GM19025 (cell line): ENCODE measurements around the gene TUBG2.
"Not testable (repeated sequence)": the region's sequence is repeated elsewhere in the genome, so short reads cannot be mapped to it uniquely, and the experiment has no call there.

Experiments
- ATAC-seq: cut with Tn5 transposase; IDR thresholded peaks from one replicate; pipeline ENCODE4 v1.9.1; 2021; ENCODE audit warnings: mild to moderate bottlenecking, low read depth, moderate library complexity; ENCODE audit not compliant: unreplicated experiment

The TUBG2 gene

DNA sequence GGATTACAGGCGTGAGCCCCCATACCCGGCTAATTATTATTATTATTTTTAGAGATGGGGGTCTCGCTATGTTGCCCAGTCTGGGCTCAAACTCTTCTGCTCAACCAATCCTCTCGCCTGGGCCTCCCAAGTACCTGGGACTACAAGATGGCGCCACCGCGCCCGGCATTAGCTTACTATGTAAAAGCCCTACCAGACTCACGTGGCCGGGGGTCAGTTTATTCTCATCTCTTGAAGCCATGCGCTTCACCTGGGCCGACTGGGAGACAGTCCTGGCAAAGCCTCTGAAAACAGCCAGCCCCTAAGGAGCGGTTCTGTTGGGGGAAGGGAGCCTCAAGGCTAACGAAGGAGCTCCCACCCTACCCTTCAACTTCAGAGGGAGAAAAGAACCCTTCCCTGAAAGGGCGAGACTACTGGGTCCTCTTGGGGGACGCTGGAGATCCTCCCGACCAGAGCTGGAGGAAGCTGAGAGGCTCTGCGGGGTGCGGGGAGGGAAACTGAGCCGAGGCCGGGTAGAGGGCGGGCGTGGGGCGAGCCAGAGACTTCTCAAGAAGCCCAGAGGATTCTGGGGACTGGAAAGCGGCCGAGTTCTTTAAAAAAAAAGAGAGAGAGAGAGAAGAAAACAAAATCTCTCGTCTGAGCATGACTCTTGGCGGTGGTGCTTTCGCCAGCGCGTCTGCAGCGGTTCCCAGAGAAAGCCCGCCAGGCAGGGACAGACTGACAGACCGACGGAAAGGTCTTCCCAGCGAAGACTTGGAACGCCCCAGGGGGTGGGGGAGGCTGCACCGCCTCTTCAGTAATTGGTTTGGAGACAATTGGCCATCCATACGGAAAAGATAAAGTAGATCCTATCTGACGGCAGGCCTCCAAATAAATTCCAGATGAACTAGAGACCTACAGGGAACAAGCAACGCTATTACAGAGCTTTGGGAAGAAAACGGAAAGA is 5.6 kb upstream of the TUBG2 start:
- no peak for ATAC-seq

DNA sequence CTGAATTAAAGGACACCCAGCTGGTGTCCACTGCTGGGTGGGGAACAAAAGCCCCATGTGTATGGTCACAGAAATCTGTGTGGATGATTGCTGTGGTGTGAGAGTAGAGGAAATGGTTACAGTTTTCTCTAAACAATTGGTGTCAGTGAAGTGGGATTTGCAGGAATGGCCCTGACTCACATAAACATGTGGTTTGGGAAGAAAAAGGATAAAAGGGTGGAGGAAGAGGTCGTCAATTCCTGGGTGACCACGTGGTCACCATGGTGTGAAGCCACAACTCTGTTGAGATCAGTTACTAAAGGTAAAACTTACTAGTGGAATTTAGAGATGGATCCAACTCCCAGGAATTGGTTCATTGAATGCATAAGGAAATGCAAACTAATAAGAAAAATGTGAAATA is 3.6 kb upstream of the TUBG2 start:
- ATAC-seq, result no peak

DNA sequence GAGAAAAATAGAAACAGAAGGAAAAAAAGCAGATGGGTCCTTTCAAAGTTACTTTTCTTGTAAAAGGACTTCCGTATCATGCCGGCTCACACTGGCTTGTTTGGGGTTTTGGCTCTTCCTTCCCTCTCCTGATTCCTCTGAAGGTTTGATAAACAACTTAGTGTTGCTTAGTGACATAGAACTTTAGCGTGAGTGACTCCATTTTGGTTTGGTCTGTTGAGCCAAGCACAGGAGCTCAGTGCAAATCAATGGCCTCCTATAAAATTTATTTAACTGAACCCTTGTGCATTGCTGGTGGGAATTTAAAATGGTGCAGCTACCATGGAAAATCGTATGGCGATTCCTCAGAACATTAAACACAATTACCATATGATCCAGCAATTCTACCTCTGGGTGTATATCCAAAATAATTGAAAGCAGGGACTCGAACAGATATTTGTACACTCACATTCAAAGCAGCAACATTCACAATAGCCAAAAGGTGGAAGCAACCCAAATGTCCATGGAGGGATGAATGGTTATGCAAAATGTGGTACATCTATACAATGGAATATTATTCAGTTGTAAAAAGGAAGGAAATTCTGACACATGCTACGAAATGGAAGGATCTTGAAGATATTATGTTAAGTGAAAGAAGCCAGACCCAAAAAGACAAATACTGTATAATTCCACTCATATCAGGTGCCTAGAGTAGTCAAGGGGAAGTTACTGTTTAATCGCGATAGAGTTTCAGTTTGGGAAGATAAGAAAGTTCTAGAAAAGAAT is 1.1 kb upstream of the TUBG2 start:
- no peak for ATAC-seq

GRCh38 chr17:42659932-42660274 is 819 bp downstream of the TUBG2 start:
- ATAC-seq, result not testable (repeated sequence)

DNA sequence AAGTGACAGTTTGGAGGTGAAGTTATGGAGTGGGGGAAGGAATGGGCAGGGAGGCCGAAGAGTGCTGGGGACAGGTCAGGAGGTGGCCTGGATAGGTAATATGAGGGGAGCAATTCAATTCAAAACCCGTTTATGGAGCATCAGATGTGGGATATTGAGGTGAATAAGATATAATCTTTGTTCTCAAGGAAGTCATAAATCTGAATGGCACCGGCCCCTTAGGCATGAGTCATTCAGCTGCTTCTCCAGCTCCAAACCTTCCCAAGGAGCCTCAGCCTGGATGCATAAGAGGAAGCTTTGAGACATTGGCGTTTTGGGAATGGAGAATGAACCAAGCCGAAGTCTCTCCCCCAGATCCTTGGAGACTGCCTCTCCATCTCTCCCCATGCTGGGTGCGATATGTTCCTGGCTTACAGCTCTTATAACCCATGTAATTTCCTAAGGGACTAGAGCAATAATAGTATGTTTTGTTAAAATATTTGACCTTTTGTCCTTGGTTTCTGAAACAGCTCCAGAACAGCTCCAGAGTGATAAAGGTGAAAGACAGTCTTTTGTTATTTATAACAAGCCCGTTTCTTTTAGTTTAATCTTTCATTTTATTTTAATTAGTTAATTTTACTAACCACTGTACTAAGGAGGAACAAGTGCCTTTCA is 1.7 kb downstream of the TUBG2 start:
- no peak for ATAC-seq

- ATAC-seq, result no peak
Measured at GRCh38 chr17:42665581-42666001, 6.5 kb downstream of the TUBG2 start.

DNA sequence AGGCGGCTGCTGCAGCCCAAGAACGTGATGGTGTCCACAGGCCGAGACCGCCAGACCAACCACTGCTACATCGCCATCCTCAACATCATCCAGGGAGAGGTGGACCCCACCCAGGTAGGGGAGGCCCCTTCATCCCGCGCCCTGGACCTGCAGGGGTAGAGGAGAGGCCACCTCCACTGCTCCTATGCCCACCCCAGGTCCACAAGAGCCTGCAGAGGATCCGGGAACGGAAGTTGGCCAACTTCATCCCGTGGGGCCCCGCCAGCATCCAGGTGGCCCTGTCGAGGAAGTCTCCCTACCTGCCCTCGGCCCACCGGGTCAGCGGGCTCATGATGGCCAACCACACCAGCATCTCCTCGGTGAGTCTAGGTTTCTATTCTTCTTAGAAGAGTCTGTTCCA is 7.0 kb downstream of the TUBG2 start:
- ATAC-seq, result not testable (repeated sequence)

- ATAC-seq, result no peak
Measured at GRCh38 chr17:42667088-42667951, 8.2 kb downstream of the TUBG2 start.

- ATAC-seq, result no peak
Measured at GRCh38 chr17:42669705-42669976, 10.6 kb downstream of the TUBG2 start.

DNA sequence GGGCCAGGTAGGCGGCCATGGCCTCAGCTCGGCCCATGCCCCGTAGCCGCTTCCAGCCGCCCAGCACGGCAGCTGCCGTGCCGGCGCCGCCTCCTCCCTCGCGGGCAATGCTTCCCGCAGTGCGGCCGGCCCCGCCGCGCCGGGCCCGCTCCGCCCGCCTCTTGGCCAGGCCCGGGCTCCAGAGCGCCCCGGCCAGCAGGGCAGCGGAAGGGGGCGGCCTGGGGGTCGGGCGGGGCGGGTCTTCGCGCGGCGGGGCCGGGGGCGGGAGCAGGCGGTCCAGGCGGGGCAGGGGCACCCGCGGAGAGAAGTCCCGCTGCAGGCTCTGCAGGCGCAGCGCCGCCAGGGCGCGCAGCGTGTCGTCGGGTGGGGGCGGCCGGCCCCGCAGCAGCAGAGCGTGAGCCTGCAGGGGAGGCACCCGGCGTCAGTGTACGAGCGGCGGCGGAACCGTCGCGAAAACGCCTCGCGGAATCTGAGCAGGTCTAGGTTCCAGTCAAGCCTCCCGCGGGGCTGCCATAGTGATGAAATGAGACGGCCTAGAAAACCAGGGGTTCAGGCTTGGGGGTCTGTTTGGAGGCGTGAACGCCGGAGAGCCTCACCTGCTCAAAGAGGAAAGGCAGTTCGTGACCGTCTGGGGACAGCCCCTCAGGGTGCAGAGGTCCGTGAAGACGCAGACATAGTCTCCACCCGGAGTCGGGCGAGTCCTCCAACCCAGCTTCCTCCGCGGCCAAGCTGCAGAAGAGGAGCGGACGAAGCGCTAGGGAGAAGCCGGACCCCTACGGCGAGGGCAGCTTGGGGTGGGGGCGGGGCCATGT is 11.1 kb downstream of the TUBG2 start:
- peak; percentile 44 for ATAC-seq

DNA sequence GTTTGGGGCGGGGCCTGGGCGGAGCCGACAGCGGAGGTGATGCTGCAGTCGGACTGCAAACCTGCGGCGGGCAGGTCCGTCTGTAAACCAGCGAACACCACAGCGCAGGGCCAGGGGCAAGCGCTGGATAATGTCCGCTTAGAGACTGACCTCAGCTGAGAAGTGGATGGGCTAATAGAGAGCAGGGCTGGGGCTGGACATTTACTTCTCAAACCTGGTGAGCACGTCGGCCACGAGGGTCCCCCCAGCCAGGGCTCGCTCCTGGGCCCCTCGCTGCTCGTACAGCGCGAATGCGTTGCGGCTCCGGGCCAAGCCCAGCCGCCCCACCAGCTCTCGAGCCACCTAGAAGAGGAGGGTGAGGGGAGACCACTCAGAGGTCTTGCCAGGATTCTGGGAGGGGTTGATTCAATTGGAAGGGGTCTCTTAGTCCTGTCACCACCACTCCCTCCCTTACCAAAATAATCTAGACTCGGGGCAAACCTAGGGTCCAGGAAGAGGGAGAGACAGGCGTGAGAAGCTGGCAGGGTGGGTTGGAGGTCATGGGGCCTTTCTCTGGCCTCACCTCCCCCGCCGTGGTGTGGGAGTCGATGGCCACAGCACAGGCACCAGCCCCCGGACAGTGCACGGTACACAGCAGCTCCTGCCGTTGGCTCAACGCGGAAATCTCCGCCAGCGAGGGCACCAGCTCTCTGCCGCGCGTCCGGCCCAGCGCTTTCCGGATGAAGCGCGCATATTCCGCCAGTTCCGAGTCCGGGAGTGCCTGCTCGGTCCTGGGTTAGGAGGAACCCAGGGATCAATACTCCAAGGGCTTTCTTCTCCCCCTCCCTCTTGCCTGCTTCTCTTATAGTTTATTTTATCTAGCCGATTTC is 11.9 kb downstream of the TUBG2 start:
- ATAC-seq, result no peak

DNA sequence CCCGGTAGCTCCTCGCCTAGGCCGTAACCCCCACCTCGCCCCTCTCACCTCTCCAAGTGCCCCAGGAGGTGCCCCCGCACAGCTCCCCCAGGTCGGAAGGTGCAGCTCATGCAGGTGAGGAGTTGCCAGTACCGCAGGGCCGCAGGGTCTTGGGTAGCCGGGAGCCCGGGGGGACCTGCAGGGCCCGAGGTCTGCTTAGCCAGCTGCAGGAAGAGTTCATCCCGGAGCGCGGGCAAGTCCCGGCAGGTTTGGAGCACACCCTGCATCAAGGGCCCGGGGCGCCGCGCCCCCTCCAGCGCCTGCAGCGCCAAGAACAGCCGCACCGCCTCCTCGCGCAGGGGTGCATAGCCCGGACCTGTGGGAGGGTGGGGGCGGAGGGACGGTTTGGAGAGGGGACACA is 13.0 kb downstream of the TUBG2 start:
- no peak for ATAC-seq

- no peak for ATAC-seq
Measured at GRCh38 chr17:42673266-42673884, 14.3 kb downstream of the TUBG2 start.

DNA sequence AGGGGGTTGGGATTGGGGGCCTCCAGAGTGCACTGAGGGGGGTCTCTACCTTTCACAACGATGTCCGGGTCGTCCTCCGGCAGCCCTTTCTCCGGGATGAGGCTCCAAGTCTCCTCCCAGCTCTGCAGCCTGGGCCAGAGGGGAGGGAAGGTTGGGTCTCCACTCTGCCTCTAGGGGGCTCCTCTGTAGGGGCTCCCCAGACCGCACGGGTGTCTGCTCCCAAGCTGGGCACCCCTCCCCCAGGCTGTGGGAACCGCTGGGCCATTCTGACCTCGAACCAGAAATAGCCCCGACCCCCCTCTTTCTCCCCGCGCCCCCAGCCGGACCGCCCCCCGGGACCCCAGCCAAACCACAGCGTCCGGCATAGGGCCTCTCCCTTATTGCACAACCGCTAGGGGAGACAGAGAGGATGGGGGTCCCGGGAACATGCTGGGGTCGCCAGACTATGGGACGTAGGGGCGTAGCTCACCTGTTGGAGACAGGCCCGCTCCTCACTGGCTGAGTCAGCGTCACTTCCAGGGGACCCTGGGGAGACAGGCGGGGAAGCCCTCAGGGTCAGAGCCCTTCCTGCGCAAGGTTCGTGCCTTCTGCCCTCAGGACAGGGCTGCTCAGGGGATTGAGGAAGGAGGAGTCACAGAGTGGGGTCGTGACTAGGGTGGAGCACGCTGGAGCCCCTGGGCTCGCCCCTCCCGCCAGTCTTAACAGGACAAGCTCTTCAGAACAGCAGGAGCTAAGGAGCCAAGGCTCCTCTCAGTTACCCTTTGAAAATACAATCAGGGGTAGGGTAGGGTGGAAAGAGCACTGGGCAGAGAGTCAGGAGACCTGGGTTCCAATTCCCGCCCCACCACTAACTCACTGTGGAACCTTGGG is 15.0 kb downstream of the TUBG2 start:
- ATAC-seq, result no peak

DNA sequence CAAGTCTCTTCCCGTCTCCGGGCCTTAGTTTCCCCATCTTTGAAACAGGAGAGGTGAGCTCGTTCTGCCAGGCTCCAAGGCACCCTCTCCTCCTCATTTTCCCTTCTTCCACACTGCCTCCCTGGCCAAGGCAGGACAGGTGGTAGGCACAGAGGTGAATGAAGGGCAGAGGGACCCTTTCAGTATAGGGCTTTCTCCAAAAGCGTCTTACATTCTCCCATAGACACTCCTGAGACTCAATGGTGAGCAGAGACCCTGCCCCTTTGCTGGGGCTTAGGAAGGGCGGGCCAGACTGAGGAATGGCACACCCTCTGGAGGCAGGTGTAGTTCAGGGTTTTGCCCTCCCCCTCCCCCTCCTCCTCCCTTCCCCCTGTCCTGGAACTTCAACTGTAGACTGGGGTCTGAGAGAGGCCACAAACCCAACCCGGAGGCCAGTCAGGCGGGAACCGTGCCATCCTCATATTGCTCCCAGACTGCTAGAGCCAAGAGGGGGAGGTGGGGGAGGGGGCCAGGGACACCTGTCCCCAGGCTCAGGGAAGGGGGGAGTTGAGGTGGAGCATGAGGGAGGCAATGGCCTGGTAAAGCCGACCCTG is 15.8 kb downstream of the TUBG2 start:
- ATAC-seq, result no peak

DNA sequence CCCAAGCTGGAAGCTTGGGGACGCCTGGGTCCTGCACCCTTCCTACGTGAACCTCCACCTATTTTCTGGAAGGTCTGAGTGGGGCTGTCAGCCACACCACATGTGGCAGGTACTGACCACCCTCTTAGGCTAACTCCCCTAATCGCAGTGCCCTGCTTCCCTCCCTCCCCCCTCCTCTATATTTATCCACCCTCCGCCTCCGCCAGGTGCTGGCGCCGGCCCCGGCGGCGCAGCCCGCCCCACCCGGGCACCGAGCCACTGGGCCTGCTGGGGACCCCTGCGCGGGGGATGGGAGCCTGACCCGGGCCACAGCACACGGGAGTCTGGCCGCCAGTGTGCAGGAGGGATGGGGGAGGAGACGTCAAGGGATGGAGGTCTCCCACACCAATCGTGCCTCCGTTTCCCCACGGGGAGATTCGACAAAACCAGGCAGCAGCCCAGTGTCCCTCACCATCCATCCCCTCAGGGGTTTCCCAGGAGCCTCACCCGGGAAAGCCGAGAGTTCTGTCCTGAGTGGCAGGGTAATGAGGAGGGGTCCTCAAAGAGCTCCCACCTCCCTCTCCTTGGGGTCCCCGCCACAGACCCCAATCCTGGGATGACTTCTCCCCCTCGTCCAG is 16.4 kb downstream of the TUBG2 start:
- ATAC-seq, result no peak
